HG02678 (cell line): ENCODE measurements around the gene PSMD3.

Experiments used
- ATAC-seq: cut with Tn5 transposase; IDR thresholded peaks from one replicate; pipeline ENCODE4 v1.9.1; 2021; ENCODE audit warnings: mild to moderate bottlenecking, moderate library complexity; ENCODE audit not compliant: unreplicated experiment

PSMD3 gene

DNA sequence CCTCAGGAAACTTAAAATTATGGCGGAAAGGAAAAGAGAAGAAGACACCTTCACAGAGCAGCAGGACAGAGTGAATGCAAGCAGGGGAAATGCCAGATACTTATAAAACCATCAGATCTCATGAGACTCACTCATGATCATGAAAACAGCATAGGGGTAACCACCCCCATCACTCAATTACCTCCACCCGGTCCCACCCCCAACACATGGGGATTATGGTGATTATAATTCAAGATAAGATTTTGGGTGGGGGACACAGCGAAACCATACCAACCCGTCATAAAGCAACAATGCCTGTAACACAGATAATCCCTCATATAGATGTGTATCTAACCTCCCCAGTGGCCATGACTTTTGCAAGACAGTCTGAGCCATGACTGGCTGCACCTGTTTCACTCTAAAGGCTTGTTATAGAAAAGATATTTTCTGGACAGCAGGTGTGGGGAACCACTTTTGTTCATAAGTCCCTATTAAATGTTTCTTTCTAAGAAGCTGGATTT lies 24.8 kb upstream of the PSMD3 start:
- no peak for ATAC-seq

GRCh38 chr17:39960524-39961041 lies 20.0 kb upstream of the PSMD3 start:
- ATAC-seq: no peak

- no peak for ATAC-seq
These were observed 17.9 kb upstream of the PSMD3 start, which contains the start of gene GSDMA for GRCh38 chr17:39962642-39963220. Gene GSDMA, plus strand, starts transcription at chr17:39963004. Its CDS starts 2,684 bp downstream, at chr17:39965688.

DNA sequence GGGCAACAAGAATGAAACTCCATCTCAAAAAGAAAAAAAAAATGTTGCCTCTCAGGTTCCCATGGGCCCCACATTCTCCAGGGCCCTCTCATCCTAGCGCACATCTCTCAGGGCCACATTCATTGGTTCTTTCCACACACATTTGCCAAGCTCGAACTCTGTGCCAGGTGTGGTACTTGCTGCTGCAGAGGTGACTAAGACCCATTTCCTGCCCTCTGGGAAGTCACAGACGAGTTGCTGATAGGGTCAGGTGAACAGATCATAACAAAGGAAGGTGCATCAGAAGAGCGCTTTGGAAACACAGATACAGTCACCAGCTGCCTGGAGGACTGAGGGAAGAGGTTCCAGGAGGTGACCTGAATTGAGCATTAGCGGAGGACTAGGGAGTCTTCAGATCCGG lies 16.8 kb upstream of the PSMD3 start:
- no peak for ATAC-seq

- no peak for ATAC-seq
These were observed 15.4 kb upstream of the PSMD3 start for GRCh38 chr17:39965017-39965699.

GRCh38 chr17:39966771-39967170 lies 13.8 kb upstream of the PSMD3 start:
- no peak for ATAC-seq

- no peak for ATAC-seq
These were observed 11.8 kb upstream of the PSMD3 start for GRCh38 chr17:39968761-39969160.

DNA sequence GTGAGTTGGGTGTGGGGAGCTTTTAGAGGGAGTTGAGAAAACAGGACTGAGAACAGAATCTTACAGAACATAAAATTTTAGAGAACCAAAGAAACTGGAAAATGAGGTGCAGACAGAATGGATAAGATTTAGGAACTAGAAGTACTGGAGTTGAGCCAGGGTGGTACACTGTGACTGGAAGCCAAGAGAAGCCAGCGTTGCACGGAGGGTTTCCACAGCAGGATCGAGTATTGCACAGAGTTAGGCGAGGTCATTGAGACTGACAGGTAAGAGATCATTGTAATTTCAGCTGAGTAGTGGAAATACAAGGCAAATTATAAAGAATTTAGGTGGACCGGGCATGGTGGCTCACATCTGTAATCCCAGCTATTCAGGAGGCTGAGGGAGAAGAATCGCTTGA lies 11.2 kb upstream of the PSMD3 start:
- ATAC-seq: no peak

- no peak for ATAC-seq
These were observed 10.4 kb upstream of the PSMD3 start for GRCh38 chr17:39970157-39970692.

DNA sequence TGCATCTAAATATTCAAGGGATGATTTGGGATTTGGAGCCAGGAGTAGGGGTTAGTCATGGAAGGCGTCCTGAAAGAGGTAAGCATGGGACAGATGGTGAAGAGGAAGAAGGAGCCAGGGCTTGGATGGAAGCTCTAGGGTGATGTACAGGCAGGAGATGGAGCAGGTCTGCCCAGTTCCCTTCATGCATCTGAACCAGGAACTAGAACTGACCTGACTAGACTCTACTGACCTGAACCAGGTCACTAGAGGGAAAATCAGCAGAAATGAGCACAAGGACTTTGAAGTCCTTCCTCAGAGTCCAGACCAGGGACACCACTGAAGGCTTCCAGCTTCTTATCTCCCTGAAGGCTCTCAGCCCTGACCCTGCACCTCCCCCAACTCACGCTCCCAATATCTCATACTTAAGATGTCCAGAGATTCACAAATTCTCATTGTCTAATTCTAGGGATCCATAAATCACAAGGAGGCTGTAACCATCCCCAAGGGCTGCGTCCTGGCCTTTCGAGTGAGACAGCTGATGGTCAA lies 9.5 kb upstream of the PSMD3 start:
- ATAC-seq: no peak

- no peak for ATAC-seq
These were observed 8.3 kb upstream of the PSMD3 start for GRCh38 chr17:39972271-39972670.

- ATAC-seq: no peak
These were observed 7.1 kb upstream of the PSMD3 start for GRCh38 chr17:39973496-39973895.

DNA sequence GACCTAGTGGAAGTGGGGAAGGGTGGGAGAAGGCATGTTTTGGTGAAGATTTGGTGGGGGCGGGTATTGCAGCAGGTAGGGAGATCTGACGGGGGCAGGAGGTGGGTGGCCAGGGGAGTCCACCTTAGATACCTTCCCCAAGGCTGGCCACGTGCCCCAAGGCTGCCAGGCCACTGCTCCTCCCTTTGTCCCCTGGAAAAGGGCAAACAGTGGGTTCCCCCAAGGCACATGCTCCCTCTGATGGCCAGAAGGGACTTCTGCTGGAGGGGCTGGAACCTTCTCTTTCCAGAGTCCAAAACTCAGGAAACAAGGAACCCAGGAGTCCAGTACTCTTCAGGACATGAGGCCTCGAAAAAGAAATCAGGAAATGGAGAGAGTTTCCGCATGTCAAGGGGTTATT lies 6.2 kb upstream of the PSMD3 start:
- ATAC-seq: no peak

- no peak for ATAC-seq
These were observed 4.8 kb upstream of the PSMD3 start for GRCh38 chr17:39975801-39976200.

- ATAC-seq: no peak
These were observed 1.5 kb upstream of the PSMD3 start for GRCh38 chr17:39979016-39979670.

DNA sequence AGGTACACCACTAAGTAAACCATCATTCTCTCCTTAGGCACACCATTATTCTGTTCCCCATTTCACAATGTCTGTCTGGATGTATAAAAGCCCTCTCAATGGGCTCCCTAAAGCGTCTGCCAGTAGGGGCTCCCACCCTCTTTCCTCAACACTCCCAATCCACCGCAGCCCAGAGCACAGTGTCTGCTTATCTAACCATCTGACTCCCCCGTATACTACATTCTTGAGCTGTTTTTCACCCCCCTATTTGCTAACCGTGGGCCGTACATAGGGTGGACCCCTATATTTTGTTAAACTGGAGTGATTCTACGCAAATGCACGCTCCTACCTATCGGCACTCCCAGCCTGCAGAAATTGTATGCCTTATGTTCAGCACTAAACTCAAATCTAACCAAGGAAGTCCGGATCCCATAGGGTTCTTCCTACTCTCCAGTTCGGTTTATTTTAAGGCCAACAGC lies 685 bp upstream of the PSMD3 start:
- ATAC-seq: peak; percentile 20

DNA sequence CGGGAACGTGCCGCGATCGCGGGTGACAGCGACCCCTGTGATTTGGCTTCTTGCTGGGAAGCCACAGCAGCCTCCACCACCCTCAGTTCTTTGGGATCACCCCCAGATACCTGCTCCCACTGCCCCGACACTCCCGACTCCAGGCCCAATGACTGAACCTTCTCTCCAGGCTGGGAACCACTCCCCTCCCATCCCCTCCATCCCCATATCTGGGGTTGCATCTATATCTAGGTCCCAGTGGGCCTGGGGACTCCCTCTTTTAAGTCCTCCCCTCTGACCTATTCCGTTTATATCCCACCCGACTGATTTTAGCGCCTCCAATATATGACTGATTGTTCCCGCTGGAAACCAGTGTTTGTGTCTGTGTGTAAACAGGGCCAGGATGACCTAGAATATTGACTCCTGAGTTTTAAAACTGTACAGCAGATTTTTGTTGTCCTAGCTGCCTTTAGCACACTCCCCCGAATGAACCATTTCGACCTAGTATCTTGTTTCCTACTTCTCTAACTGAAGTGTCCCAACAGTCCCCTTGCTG lies 667 bp downstream of the PSMD3 start:
- ATAC-seq: no peak

GRCh38 chr17:39981766-39982375 lies 1.3 kb downstream of the PSMD3 start:
- no peak for ATAC-seq

DNA sequence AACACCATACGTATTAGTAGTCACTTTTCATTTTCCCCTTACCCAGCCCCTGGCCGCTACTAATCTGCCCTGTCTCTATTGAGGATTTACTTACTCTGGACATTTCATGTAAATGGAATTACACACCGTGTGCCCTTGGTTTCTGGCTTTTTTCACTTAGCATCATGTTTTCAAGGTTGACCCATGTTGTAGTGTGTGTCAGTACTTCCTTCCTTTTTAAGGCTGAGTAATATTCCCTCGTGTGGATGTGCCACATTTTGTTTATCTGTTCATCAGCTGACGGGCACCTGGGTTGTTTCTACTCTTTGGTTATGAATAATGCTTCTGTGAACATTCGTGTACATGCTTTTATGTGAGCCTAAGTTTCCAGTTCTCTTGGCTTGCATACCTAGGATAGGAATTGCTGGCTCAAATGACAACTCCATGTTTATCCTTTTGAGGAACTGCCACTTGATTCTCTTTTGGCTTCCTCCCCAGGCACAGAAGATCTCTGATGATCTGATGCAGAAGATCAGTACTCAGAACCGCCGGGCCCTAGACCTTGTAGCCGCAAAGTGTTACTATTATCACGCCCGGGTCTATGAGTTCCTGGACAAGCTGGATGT lies 7.7 kb downstream of the PSMD3 start:
- ATAC-seq: no peak

DNA sequence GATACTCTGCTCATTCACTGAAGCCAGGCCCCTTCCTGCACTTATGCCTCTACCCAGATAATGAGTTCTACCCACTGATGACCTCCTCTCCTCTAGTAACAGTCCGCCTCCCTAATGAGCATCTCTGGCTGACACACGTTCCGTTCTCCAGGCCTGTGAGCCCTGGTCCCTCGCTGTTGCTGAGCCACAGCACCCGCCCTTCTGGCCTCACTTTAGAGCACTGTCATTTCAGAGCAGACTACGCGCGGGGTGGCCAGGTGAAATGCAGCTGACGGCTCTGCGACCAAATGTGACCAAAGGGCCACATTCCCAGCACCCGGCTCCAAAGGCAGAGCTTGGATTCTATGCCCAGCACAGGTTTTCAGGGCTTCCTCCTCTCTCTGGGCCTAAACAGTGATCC lies 13.8 kb downstream of the PSMD3 start:
- ATAC-seq: no peak
